ENCODE results near the gene DEXI. TPM values are rescaled to one million over a fixed set of nuclear protein-coding genes. Genes with fewer than 3 reads are reported as not detected.

DEXI gene
- total and polyA plus RNA-seq, 2 donors (not counting 1 experiment from before 2014, with no cell fraction given): 38.8 to 49.9 TPM

- no peaks in the 10 kb centered on the region for H4K20me1 ChIP-seq (ENCODE audit: control insufficient read depth, extremely low read depth, insufficient read depth, low read length)
- no peak overlapping the region for H3K4me2 ChIP-seq (ENCODE audit: extremely low read depth, insufficient read depth, low read length)
- no peak overlapping the region for H3K9ac ChIP-seq (ENCODE audit: insufficient read depth, low read length)
- no peak overlapping the region for H2AFZ ChIP-seq (ENCODE audit: low read length)
- no peaks in the 10 kb centered on the region for H3K9me3 ChIP-seq (ENCODE audit: control insufficient read depth, insufficient read depth, low read depth, low read length)
- H3K36me3 ChIP-seq (ENCODE audit: control insufficient read depth, insufficient read depth, low read length): no peaks in the 10 kb centered on the region
- H3K79me2 ChIP-seq (ENCODE audit: control insufficient read depth, insufficient read depth, low read length): no peaks in the 10 kb centered on the region
- TF ChIP-seq, protein P1, sequence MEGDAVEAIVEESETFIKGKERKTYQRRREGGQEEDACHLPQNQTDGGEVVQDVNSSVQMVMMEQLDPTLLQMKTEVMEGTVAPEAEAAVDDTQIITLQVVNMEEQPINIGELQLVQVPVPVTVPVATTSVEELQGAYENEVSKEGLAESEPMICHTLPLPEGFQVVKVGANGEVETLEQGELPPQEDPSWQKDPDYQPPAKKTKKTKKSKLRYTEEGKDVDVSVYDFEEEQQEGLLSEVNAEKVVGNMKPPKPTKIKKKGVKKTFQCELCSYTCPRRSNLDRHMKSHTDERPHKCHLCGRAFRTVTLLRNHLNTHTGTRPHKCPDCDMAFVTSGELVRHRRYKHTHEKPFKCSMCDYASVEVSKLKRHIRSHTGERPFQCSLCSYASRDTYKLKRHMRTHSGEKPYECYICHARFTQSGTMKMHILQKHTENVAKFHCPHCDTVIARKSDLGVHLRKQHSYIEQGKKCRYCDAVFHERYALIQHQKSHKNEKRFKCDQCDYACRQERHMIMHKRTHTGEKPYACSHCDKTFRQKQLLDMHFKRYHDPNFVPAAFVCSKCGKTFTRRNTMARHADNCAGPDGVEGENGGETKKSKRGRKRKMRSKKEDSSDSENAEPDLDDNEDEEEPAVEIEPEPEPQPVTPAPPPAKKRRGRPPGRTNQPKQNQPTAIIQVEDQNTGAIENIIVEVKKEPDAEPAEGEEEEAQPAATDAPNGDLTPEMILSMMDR (conservative IDR thresholded peaks at IDR 0.05 in 1 of 2, IDR thresholded peaks at IDR 0.05 in 1 of 2; ENCODE audit: low read depth in 1 of 2, low read length in 2 of 2): no peak
- TF ChIP-seq EZH2 (IDR thresholded peaks at IDR 0.05; ENCODE audit: low read length, missing control alignments): no peak
- H3K27ac ChIP-seq (ENCODE audit: insufficient read depth, low read length): no peak overlapping the region
- no peak for DNase-seq (ENCODE audit: low read depth in 2 of 2)
- no peaks in the 10 kb centered on the region for H3K27me3 ChIP-seq (ENCODE audit: control insufficient read depth, insufficient read depth, low read length)
- H3K4me3 ChIP-seq (replicated peaks in 1 of 4; ENCODE audit: control extremely low read depth in 1 of 4, insufficient read depth in 1 of 4, low read depth in 3 of 4, low read length in 4 of 4): no peak overlapping the region
- no peaks in the 10 kb centered on the region for H3K4me1 ChIP-seq (ENCODE audit: control insufficient read depth, extremely low read depth, insufficient read depth, low read length)
These were observed 39.3 kb downstream of the DEXI start for GRCh38 chr16:10902999-10903398.

DNA sequence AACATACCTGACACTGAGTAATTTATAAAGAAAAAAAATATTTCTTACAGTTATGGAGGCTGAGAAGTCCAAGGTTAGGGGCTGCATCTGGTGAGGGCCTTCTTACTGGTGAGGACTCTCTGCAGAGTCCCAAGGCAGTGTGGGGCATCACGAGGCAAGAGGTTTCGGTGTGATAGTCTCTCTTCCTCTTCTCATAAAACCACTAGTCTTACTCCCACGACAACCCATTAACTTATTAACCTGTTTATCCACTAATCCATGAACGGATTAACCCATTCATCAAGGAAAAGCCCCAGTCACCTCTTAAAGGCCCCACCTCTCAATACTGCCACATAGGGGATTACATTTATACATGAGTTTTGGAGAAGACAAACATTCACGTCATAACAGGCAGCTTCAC is 45.1 kb downstream of the DEXI start:
- Histone ChIP-seq H3K4me2 (ENCODE audit: extremely low read depth, insufficient read depth, low read length) (no peak overlapping the region), H3K9ac (ENCODE audit: insufficient read depth, low read length) (no peak overlapping the region), H3K27ac (ENCODE audit: insufficient read depth, low read length) (no peak overlapping the region), H3K4me3 (replicated peaks in 1 of 4; ENCODE audit: control extremely low read depth in 1 of 4, insufficient read depth in 1 of 4, low read depth in 3 of 4, low read length in 4 of 4) (no peak overlapping the region), H3K9me3 (ENCODE audit: control insufficient read depth, insufficient read depth, low read depth, low read length) (no peaks in the 10 kb centered on the region), H4K20me1 (ENCODE audit: control insufficient read depth, extremely low read depth, insufficient read depth, low read length) (no peaks in the 10 kb centered on the region), H3K36me3 (ENCODE audit: control insufficient read depth, insufficient read depth, low read length) (no peaks in the 10 kb centered on the region), H2AFZ (ENCODE audit: low read length) (no peak overlapping the region), H3K79me2 (ENCODE audit: control insufficient read depth, insufficient read depth, low read length) (no peaks in the 10 kb centered on the region), H3K4me1 (ENCODE audit: control insufficient read depth, extremely low read depth, insufficient read depth, low read length) (no peaks in the 10 kb centered on the region), H3K27me3 (ENCODE audit: control insufficient read depth, insufficient read depth, low read length) (no peaks in the 10 kb centered on the region)
- TF ChIP-seq, protein P1 (conservative IDR thresholded peaks at IDR 0.05 in 1 of 2, IDR thresholded peaks at IDR 0.05 in 1 of 2; ENCODE audit: low read depth in 1 of 2, low read length in 2 of 2): no peak
- TF ChIP-seq EZH2 (IDR thresholded peaks at IDR 0.05; ENCODE audit: low read length, missing control alignments): no peak
- no peak for DNase-seq (ENCODE audit: low read depth in 2 of 2)

DNA sequence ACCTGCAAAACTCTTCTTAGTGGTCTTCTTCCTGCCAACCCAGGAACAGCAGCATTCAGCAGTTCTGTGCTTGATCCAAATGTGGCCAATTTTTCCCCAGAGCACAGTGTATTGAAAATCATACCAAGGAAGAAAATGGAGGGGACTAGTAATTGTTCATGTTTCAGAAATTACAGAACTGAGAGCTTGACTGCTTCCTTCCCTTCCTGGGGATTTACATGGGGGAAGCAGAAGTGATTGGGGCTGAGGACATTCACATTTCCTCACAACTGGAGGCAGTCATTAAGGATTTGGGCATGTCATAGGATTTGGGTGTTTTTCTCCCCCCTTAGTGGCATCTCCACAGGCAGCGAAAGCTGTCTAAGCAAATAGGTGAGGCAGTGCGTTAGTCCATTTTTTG is 45.5 kb downstream of the DEXI start:
- no peaks in the 10 kb centered on the region for H3K27me3 ChIP-seq (ENCODE audit: control insufficient read depth, insufficient read depth, low read length)
- no peak overlapping the region for H3K9ac ChIP-seq (ENCODE audit: insufficient read depth, low read length)
- no peaks in the 10 kb centered on the region for H3K79me2 ChIP-seq (ENCODE audit: control insufficient read depth, insufficient read depth, low read length)
- no peak for TF ChIP-seq EZH2 (IDR thresholded peaks at IDR 0.05; ENCODE audit: low read length, missing control alignments)
- TF ChIP-seq, protein P1 (conservative IDR thresholded peaks at IDR 0.05 in 1 of 2, IDR thresholded peaks at IDR 0.05 in 1 of 2; ENCODE audit: low read depth in 1 of 2, low read length in 2 of 2): no peak
- no peak for DNase-seq (ENCODE audit: low read depth in 2 of 2)
- H4K20me1 ChIP-seq (ENCODE audit: control insufficient read depth, extremely low read depth, insufficient read depth, low read length): no peaks in the 10 kb centered on the region
- no peak overlapping the region for H2AFZ ChIP-seq (ENCODE audit: low read length)
- no peak overlapping the region for H3K4me3 ChIP-seq (replicated peaks in 1 of 4; ENCODE audit: control extremely low read depth in 1 of 4, insufficient read depth in 1 of 4, low read depth in 3 of 4, low read length in 4 of 4)
- no peaks in the 10 kb centered on the region for H3K4me1 ChIP-seq (ENCODE audit: control insufficient read depth, extremely low read depth, insufficient read depth, low read length)
- H3K27ac ChIP-seq (ENCODE audit: insufficient read depth, low read length): no peak overlapping the region
- H3K9me3 ChIP-seq (ENCODE audit: control insufficient read depth, insufficient read depth, low read depth, low read length): no peaks in the 10 kb centered on the region
- H3K36me3 ChIP-seq (ENCODE audit: control insufficient read depth, insufficient read depth, low read length): no peaks in the 10 kb centered on the region
- H3K4me2 ChIP-seq (ENCODE audit: extremely low read depth, insufficient read depth, low read length): no peak overlapping the region
